ENCODE results near the gene UBE2S.
"Not testable (repeated sequence)": the region's sequence is repeated elsewhere in the genome, so short reads cannot be mapped to it uniquely, and the experiment has no call there.

UBE2S gene

GRCh38 chr19:55407550-55407799 lies at the start of gene UBE2S:
UBE2S (minus strand) TSS chr19:55407788; CDS start chr19:55407589, 199 bp downstream.
- not testable (repeated sequence) for DNase-seq

DNA sequence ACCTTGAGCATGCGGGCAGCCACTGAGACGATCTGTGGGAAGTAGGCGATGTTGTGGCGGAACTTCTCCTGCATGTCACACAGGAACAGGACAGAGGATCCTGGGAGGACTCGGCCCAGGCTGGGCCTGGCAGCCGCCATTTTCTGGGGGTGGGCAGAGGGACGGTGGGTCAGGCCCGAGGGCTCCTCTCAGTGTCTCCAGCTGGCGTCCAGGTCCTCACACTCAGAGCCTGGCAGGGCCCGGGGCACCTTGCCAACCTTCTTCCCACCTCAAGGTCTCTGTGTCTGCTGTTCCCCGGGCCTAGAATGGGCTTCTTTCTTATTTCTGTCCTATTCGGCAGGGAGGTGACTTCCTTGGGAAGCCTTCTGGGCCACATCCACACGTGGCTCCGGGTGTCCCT lies 48.8 kb upstream of the UBE2S start:
- DNase-seq = no peak

DNA sequence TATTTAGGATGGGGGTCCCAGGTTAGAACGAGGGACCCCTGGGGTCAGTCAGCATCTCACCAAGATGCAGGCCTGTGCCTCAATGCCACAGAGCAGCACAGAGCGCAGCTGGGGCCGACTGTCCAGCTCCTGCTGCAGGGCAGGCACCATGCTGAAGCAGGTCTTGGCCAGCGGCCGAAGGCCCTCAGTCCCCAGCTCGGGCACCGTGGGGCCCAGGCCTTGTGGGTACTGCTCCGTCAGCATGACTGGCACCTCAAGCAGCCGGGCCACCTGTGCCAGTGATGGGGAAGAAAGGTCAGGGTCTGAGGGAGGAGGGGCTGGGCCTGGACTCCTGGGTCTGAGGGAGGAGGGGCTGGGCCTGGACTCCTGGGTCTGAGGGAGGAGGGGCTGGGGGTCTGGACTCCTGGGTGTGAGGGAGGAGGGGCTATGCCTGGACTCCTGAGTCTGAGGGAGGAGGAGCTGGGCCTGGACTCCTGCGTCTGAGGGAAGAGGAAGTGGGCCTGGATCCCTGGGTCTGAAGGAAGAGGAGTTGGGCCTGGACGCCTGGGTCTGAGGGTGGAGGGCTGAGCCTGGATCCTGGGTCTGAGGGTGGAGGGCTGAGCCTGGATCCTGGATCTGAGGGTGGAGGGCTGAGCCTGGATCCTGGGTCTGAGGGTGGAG lies 48.1 kb upstream of the UBE2S start:
- DNase-seq = no peak

DNA sequence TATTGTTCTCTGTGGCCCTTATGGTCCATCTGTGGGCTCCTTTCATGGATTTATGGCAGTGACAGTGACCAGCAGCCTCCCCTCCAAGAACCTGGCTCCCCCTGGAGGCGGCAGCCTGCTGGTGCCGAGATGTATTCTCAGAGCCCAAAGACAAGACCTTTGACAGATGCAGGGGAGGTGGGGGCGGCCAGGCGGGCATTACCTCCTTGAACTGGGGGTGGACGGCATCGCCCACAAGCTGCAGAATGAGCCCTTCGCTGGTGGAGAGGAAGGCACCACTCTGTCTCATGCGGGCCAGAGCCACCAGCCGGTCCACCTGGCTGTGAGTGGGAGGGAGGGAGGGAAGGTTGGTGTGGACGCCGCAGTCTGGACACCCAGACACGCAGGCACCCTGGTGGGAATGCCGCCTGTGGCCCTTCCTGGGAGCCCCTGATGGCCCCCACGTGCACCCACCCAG lies 47.2 kb upstream of the UBE2S start:
- DNase-seq = peak; percentile 50

DNA sequence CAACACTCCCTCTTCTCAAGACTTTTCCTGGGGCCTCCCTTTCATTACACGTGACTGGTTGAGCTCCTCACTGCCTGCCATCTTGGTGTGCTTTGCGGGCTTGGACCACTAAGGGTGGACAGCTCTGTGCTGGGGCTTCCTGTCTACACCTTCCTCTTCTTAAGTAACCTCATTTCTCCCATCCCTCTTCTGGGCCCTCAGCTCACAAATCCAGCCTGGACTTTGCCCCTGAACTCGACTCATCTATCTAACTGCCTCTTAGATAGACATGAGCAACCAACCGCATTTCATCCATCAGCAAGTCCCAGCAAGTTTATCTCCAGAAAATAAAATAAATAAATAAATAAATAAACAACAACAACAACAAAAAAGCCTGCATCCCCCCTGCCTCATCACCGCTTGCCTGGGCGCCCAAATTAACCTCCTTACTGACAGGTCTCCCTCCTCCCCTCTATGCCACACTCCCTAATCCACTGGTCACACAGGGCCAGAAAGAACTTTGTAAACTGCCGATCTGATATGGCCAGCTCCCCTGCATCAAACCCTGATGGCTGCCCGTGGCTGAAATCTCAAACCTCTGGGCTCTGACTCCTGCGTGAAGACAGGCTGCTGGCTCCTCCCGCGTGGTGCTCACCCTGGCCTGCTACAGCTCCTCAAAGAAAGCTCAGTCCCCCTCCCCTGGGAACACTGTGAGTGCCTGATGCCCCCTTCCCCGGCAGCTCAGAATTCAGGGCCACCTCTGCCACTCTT lies 46.1 kb upstream of the UBE2S start:
- DNase-seq = no peak

- peak; percentile 47 to 49 for DNase-seq
Measured at GRCh38 chr19:55452749-55453346, 45.3 kb upstream of the UBE2S start.

- no peak for DNase-seq
Measured at GRCh38 chr19:55451965-55452748, 44.6 kb upstream of the UBE2S start.

DNA sequence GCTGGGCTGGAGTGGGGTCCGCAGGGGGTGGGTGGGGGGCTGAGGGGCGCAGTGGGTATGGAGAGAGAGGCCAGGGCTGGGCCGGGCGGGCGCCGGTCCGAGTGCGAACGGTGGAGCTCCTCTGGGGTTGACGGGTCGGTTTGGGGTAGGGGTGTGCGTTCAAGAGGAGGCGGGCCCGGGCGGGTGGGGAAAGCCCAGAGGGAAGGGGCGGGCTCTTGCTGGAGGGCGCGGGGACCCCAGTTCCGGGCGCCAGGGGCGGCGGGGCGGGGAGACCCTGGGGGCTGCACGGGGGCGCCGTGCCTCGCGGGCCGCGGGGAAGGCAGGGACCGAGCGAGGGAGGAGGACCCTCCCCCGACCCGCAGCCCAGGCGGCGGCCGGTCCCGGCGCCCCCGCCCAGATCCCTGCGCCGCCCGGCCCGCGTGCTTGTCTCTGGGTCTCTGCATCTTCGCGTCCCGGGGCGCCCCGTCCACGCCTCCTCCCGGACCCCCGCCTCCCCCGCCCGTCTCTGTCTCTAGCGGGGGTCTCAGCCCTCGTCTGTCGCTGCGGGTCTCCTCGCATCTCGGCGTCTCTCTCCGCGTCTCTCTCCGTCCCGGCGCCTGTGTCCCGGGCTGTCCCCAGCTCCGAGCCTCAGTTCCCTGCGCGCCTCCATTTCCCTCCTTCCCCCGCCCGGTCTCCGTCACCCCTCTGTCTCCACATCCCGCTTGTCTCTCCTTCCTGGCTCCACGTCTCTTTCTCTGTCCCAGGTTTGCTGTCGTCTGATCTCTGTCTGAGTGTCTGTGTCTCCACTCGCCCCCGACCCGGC lies 43.8 kb upstream of the UBE2S start:
- DNase-seq = no peak

GRCh38 chr19:55449469-55449868 lies 41.9 kb upstream of the UBE2S start:
- no peak for DNase-seq

DNA sequence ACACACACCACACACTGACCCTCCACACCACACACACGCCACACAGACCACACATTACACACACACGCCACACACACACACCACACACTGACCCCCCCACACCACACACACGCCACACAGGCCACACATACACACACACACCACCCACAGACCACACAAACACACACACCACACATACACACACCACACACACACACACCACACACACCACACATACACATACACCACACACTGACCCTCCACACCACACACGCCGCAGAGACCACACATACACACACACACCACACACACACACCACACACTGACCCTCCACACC lies 40.5 kb upstream of the UBE2S start:
- DNase-seq = not testable (repeated sequence)

GRCh38 chr19:55447421-55448174 lies 40.0 kb upstream of the UBE2S start:
- peak in 1 of 2 experiments; percentile 19 for DNase-seq

DNA sequence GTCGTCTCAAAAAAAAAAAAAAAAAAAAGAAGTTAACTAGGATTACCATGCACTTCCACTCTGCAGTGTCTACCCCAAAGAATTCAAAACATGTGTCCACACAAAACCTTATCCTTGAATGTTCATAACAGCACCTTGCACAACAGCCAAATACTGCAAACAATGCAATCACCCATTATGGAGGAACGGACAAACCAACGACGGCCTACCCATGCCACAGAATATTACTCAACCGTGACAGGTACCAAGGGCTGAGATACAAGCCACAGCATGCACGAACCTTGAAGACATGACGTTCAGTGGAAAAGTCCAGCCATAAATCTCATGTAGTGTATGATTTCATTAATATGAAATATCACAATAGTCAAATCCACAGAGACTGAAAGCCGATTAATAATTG lies 38.5 kb upstream of the UBE2S start:
- DNase-seq = no peak

GRCh38 chr19:55444646-55445045 lies 37.1 kb upstream of the UBE2S start:
- no peak for DNase-seq

- DNase-seq = no peak
Measured at GRCh38 chr19:55443824-55444480, 36.4 kb upstream of the UBE2S start.

DNA sequence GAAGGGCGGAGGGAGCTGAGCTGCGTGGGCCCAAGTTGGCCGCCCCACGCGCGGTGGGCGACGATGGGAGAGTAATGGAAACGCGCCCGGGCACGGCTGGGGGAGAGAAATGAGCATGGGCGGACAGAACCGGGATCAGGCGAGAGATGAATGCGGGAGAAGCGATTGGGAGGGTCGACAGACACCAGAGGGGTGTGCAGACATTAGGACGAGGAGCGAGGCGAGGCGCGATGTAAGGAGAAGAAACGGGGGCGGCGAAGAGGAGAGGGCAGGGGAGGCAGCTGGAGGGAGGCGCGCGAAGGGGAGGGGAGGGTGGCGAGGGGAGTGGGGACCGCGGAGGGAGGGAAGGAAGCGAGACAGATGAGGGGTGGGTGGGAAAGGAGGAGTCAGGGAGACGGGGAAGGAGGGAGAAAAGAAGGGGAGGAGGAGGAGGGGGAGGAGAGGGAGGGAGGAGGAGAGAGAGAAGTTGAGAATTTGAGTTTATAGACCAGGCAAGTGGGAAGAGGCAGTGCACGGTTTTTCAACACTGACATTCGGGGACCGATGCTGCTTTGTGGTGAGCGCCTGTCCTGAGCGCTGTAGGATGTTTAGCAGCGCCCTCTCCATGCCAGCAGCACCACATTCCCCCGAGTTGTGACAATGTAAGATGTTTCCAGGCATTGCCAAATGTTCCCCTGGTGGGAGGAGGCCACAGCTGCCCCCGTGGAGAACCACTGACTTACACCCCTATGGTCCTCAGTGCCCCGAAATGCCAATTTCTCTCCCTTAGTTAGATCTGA lies 35.6 kb upstream of the UBE2S start, which contains the start of gene SHISA7:
Gene SHISA7, minus strand, starts transcription at position 256 of the 779 bp plus-strand sequence. CDS start 437 bp downstream, outside the sequence.
- DNase-seq = peak; percentile 12 to 41

GRCh38 chr19:55442372-55442961 lies 34.9 kb upstream of the UBE2S start:
- DNase-seq = no peak

DNA sequence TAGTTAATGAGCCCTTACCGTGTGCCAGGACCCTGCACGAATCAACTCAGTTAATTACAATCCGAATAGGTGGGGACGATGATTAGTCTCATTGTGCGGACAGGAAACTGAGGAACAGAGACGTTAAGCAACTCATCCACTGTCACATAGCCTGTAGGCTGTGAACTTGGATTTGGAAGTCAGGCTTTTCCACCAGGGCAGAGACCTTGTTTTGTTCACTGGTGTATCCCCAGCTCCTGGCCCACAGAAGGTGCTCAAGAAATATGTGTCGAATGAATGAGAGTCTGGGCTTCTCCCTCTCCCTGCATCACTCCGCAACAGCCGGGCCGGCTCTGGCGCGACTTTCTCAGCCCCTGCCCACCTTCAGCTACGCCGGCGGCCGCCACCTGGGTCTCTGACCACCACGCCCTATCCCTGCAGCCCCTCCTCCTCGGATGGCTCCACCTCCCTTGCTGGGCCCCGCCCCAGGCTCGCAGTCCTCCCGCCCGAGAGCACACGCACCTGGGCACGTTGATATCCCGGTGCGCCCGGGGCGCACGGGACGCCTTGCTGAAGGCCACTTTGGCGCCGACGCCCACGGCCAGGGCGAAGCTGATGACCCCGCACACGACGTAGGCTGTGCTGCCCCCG lies 34.2 kb upstream of the UBE2S start:
- DNase-seq = no peak

DNA sequence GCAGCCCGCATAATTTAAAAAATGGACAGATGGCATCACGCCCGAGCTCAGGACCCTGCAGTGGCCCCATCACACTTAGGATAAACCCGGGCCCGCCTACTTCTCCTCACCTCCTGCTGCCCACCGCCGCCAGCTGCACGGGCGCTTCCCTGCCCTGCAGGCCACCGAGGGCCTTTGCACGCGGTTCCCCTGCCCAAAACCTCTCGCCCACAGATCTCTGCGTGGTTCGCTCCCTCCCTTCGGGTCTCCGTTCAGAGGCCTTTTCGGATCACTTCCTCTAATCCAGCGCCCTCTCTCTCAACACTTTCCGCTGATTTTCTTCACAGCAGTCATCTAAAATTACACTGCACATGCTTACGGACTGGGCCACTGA lies 33.7 kb upstream of the UBE2S start:
- peak; percentile 6 to 21 for DNase-seq

DNA sequence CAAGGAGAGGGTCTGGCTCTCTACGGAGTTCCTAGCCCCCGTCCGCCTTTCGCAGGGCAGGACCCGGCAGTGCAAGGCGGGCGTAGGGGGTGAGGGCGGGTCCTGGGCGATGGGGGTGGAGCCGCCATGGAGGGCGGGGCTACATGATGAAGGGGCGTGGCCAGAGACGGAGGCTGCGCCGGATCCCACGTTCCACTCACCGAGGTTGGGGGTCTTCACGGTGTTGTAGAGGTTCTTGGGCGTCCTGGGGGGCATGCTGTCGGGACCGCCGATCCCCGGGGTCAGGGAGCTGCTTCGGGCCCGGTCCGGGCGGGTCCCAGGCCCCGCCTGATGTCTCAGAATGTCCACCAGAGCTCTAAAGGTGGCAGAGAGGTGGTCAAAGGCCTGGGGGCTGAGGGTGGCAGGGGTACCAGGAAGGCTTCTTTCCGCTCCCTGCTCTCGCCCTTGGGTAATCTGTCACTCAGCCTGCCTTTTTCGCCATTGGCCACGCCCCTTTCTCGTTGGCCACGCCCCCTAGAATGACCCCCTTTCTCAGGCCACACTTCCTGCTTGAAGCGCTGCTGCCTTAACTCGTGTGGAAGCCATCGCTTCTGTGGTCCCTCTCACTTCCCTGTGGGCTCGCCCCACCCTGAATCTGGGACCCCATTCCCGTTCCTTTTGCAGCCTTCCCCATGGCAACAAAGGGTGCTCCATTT lies 33.0 kb upstream of the UBE2S start:
- no peak for DNase-seq
